ENCODE data around the gene RIN1. TPM values are rescaled to one million over a fixed set of nuclear protein-coding genes. Genes with fewer than 3 reads are reported as not detected.

The RIN1 gene
- total and polyA plus RNA-seq, 7 experiments from 2014 or later, result 1.4 to 22.9 (median 9.1) TPM

GRCh38 chr11:66299186-66299585 lies 37.0 kb downstream of the RIN1 start:
- no peaks in the 10 kb centered on the region for H3K36me3 Mint-ChIP-seq
- intact Hi-C loops (cut with micrococcal nuclease), result no loop called here
- H3K27ac ChIP-seq (ENCODE audit: low read depth, low read length), result no peak overlapping the region
- H3K4me3 ChIP-seq (ENCODE audit: low read length), result no peak overlapping the region
- no peak for ATAC-seq
- peaks cover 0 to 4% (median 0%) of the 10 kb centered on the region in 5 donors for H3K27me3 Mint-ChIP-seq
- H3K9me3 Mint-ChIP-seq, result no peaks in the 10 kb centered on the region
- no peaks in the 10 kb centered on the region for H3K36me3 ChIP-seq (ENCODE audit: control insufficient read depth in 2 of 3, insufficient read depth in 3 of 3, low read length in 3 of 3)
- DNase-seq, result no peak
- H3K9me3 ChIP-seq (ENCODE audit: control insufficient read depth in 2 of 3, low read length in 3 of 3), result no peaks in the 10 kb centered on the region
- no peaks in the 10 kb centered on the region for H3K27me3 ChIP-seq (ENCODE audit: control insufficient read depth in 2 of 2, insufficient read depth in 2 of 2, low read length in 2 of 2)
- POLR2A ChIA-PET, result interaction anchor here (1.4 to 1.8 kb wide), 2 partner anchors 10 to 11 kb away, joined by 3 to 7 read pairs; partner anchors contain the start of gene YIF1A
- H3K4me1 Mint-ChIP-seq, result no peaks in the 10 kb centered on the region
- no peak overlapping the region for H3K27ac Mint-ChIP-seq
- no peaks in the 10 kb centered on the region for H3K4me1 ChIP-seq (ENCODE audit: control insufficient read depth in 2 of 2, insufficient read depth in 2 of 2, low read length in 2 of 2)
- CTCF ChIA-PET, result interaction anchor here (0.6 kb wide), 1 partner anchor 98 kb away, joined by 3 read pairs; no protein-coding TSS in a partner anchor
- no peak overlapping the region for H3K4me3 Mint-ChIP-seq

GRCh38 chr11:66297610-66298009 lies 38.6 kb downstream of the RIN1 start:
- peaks cover 0 to 2% (median 0%) of the 10 kb centered on the region in 5 donors for H3K36me3 Mint-ChIP-seq
- Histone ChIP-seq H3K4me3 (ENCODE audit: low read length) (no peak overlapping the region), H3K36me3 (ENCODE audit: control insufficient read depth in 2 of 3, insufficient read depth in 3 of 3, low read length in 3 of 3) (no peaks in the 10 kb centered on the region), H3K27me3 (ENCODE audit: control insufficient read depth in 2 of 2, insufficient read depth in 2 of 2, low read length in 2 of 2) (peaks cover 0 to 6% of the 10 kb centered on the region in 2 donors), H3K27ac (ENCODE audit: low read depth, low read length) (no peak overlapping the region), H3K4me1 (ENCODE audit: control insufficient read depth in 2 of 2, insufficient read depth in 2 of 2, low read length in 2 of 2) (no peaks in the 10 kb centered on the region), H3K9me3 (ENCODE audit: control insufficient read depth in 2 of 3, low read length in 3 of 3) (no peaks in the 10 kb centered on the region)
- no peak overlapping the region for H3K4me3 Mint-ChIP-seq
- H3K27ac Mint-ChIP-seq, result no peak overlapping the region
- DNase-seq (no peak), ATAC-seq (no peak)
- intact Hi-C loops (cut with micrococcal nuclease), result no loop called here
- CTCF ChIA-PET, result interaction anchor here (0.7 to 0.9 kb wide), 2 partner anchors 14 to 28 kb away, joined by 3 read pairs; no protein-coding TSS in a partner anchor
- H3K27me3 Mint-ChIP-seq, result peaks cover 5 to 16% (median 10%) of the 10 kb centered on the region in 5 donors
- H3K4me1 Mint-ChIP-seq, result peaks cover 0 to 7% (median 4%) of the 10 kb centered on the region in 7 donors
- POLR2A ChIA-PET, result interaction anchor here (1.8 kb wide), 1 partner anchor 10 kb away, joined by 7 read pairs; no protein-coding TSS in a partner anchor
- no peaks in the 10 kb centered on the region for H3K9me3 Mint-ChIP-seq

GRCh38 chr11:66294626-66295620 lies 41.3 kb downstream of the RIN1 start:
- peaks cover 3 to 4% of the 10 kb centered on the region in 2 donors for H3K4me1 ChIP-seq (ENCODE audit: control insufficient read depth in 2 of 2, insufficient read depth in 2 of 2, low read length in 2 of 2)
- no peak for ATAC-seq
- CTCF ChIA-PET, result no interaction called here
- DNase-seq, result no peak
- intact Hi-C loops (cut with micrococcal nuclease), result no loop called here
- H3K27me3 ChIP-seq (ENCODE audit: control insufficient read depth in 2 of 2, insufficient read depth in 2 of 2, low read length in 2 of 2), result peaks cover 0 to 7% of the 10 kb centered on the region in 2 donors
- no peaks in the 10 kb centered on the region for H3K9me3 ChIP-seq (ENCODE audit: control insufficient read depth in 2 of 3, low read length in 3 of 3)
- H3K36me3 ChIP-seq (ENCODE audit: control insufficient read depth in 2 of 3, insufficient read depth in 3 of 3, low read length in 3 of 3), result no peaks in the 10 kb centered on the region
- H3K27ac Mint-ChIP-seq, result peak overlapping the region in 1 of 9 donors; percentile 70
- peaks cover 0 to 1% (median 0%) of the 10 kb centered on the region in 11 donors for H3K9me3 Mint-ChIP-seq
- peaks cover 13 to 34% (median 13%) of the 10 kb centered on the region in 5 donors for H3K27me3 Mint-ChIP-seq
- no peak overlapping the region for H3K27ac ChIP-seq (ENCODE audit: low read depth, low read length)
- POLR2A ChIA-PET, result interaction anchor here (0.6 kb wide), 1 partner anchor 24 kb away, joined by 3 read pairs; no protein-coding TSS in a partner anchor
- H3K4me1 Mint-ChIP-seq, result peaks cover 6 to 23% (median 17%) of the 10 kb centered on the region in 7 donors
- H3K36me3 Mint-ChIP-seq, result peaks cover 0 to 4% (median 0%) of the 10 kb centered on the region in 5 donors
- no peak overlapping the region for H3K4me3 ChIP-seq (ENCODE audit: low read length)
- no peak overlapping the region for H3K4me3 Mint-ChIP-seq

GRCh38 chr11:66293777-66294625 lies 42.2 kb downstream of the RIN1 start:
- Histone ChIP-seq H3K9me3 (ENCODE audit: control insufficient read depth in 2 of 3, low read length in 3 of 3) (no peaks in the 10 kb centered on the region), H3K4me3 (ENCODE audit: low read length) (no peak overlapping the region), H3K27me3 (ENCODE audit: control insufficient read depth in 2 of 2, insufficient read depth in 2 of 2, low read length in 2 of 2) (peaks cover 0 to 7% of the 10 kb centered on the region in 2 donors), H3K27ac (ENCODE audit: low read depth, low read length) (no peak overlapping the region), H3K4me1 (ENCODE audit: control insufficient read depth in 2 of 2, insufficient read depth in 2 of 2, low read length in 2 of 2) (peaks cover 9% of the 10 kb centered on the region in 2 donors), H3K36me3 (ENCODE audit: control insufficient read depth in 2 of 3, insufficient read depth in 3 of 3, low read length in 3 of 3) (no peaks in the 10 kb centered on the region)
- no peak for ATAC-seq
- Mint-ChIP-seq H3K27me3 (peaks cover 13 to 39% (median 13%) of the 10 kb centered on the region in 5 donors), H3K27ac (peak overlapping the region in 1 of 9 donors; percentile 70), H3K4me3 (peak overlapping the region in 3 of 10 donors; percentile 16 to 89 (median 54)), H3K9me3 (peaks cover 0 to 1% (median 0%) of the 10 kb centered on the region in 11 donors), H3K4me1 (peaks cover 11 to 28% (median 26%) of the 10 kb centered on the region in 7 donors), H3K36me3 (peaks cover 0 to 4% (median 0%) of the 10 kb centered on the region in 5 donors)
- ChIA-PET POLR2A (no interaction called here), CTCF (no interaction called here)
- intact Hi-C loops (cut with micrococcal nuclease), result no loop called here
- no peak for DNase-seq

GRCh38 chr11:66293352-66293751 lies 42.9 kb downstream of the RIN1 start:
- no peak for ATAC-seq
- intact Hi-C loops (cut with micrococcal nuclease), result no loop called here
- H3K27ac Mint-ChIP-seq, result no peak overlapping the region

More at GRCh38 chr11:66293352-66293751, 42.9 kb downstream of the RIN1 start:
- Mint-ChIP-seq H3K4me1 (peaks cover 11 to 31% (median 27%) of the 10 kb centered on the region in 7 donors), H3K36me3 (peaks cover 0 to 4% (median 0%) of the 10 kb centered on the region in 5 donors), H3K9me3 (peaks cover 0 to 1% (median 0%) of the 10 kb centered on the region in 11 donors), H3K27me3 (peaks cover 13 to 39% (median 13%) of the 10 kb centered on the region in 5 donors), H3K4me3 (peak overlapping the region in 4 of 10 donors; percentile 16 to 89 (median 38))
- DNase-seq, result no peak
- ChIA-PET CTCF (no interaction called here), POLR2A (no interaction called here)
- no peaks in the 10 kb centered on the region for H3K9me3 ChIP-seq (ENCODE audit: control insufficient read depth in 2 of 3, low read length in 3 of 3)
- no peak overlapping the region for H3K27ac ChIP-seq (ENCODE audit: low read depth, low read length)
- peaks cover 11% of the 10 kb centered on the region in 2 donors for H3K4me1 ChIP-seq (ENCODE audit: control insufficient read depth in 2 of 2, insufficient read depth in 2 of 2, low read length in 2 of 2)
- H3K4me3 ChIP-seq (ENCODE audit: low read length), result no peak overlapping the region
- H3K27me3 ChIP-seq (ENCODE audit: control insufficient read depth in 2 of 2, insufficient read depth in 2 of 2, low read length in 2 of 2), result peaks cover 0 to 7% of the 10 kb centered on the region in 2 donors
- no peaks in the 10 kb centered on the region for H3K36me3 ChIP-seq (ENCODE audit: control insufficient read depth in 2 of 3, insufficient read depth in 3 of 3, low read length in 3 of 3)
